Esophagus (tissue), 2 donors: Measurements from ENCODE around the gene MAP3K15. TPM values are rescaled to one million over a fixed set of nuclear protein-coding genes. Genes with fewer than 3 reads are reported as not detected.

ENCODE experiments used
- H3K27ac ChIP-seq, 2 donors: one replicate each; pipeline ENCODE4 v1.5.1; 2013; ENCODE audit warnings: low read depth in 2 of 2, mild to moderate bottlenecking in 2 of 2, inconsistent platforms in 1 of 2, low read length in 1 of 2, moderate library complexity in 1 of 2
- H3K27me3 ChIP-seq, 2 donors: one replicate each; pipeline ENCODE4 v1.6.1; 2013; ENCODE audit warnings: low read length in 2 of 2, control low read depth in 1 of 2, mild to moderate bottlenecking in 1 of 2; ENCODE audit not compliant: insufficient read depth in 2 of 2, control insufficient read depth in 1 of 2
- H3K36me3 ChIP-seq, 2 donors: one replicate each; pipeline ENCODE4 v1.6.1; 2013; ENCODE audit warnings: low read length in 1 of 2; ENCODE audit not compliant: control insufficient read depth in 2 of 2, insufficient read depth in 2 of 2
- H3K4me1 ChIP-seq, 2 donors: one replicate each; pipeline ENCODE4 v1.6.1; 2013; ENCODE audit warnings: low read length in 1 of 2; ENCODE audit not compliant: control insufficient read depth in 2 of 2, insufficient read depth in 2 of 2
- H3K4me3 ChIP-seq, 2 donors: one replicate each; pipeline ENCODE4 v1.5.1; 2013; ENCODE audit warnings: low read length in 2 of 2, mild to moderate bottlenecking in 2 of 2, low read depth in 1 of 2, moderate library complexity in 1 of 2
- H3K9me3 ChIP-seq, 2 donors: one replicate each; pipeline ENCODE4 v1.6.1; 2013; ENCODE audit warnings: mild to moderate bottlenecking in 2 of 2, low read depth in 1 of 2, low read length in 1 of 2, moderate library complexity in 1 of 2; ENCODE audit not compliant: control insufficient read depth in 2 of 2, insufficient read depth in 1 of 2
- WGBS, 2 donors: extraction: QIAGEN DNeasy Blood & Tissue Kit; methylation state at CpG; one replicate each; pipeline ENCODE4 v1.1.7; 2013; 5-methylcytosine and 5-hydroxymethylcytosine counted together
- polyA plus RNA-seq, 2 donors: library from polyadenylated mRNA; stranded (reverse); fragments of 200-250 nt; gene quantifications; one replicate each; pipeline ENCODE4 v1.2.3, GENCODE V29; 2013
- donor health status: healthy with polysubstance abuse.
- donor health status: Bipolar disorder and iron deficiency.

MAP3K15 gene
- polyA plus RNA-seq, 2 donors = 0.04 to 0.06 TPM

DNA sequence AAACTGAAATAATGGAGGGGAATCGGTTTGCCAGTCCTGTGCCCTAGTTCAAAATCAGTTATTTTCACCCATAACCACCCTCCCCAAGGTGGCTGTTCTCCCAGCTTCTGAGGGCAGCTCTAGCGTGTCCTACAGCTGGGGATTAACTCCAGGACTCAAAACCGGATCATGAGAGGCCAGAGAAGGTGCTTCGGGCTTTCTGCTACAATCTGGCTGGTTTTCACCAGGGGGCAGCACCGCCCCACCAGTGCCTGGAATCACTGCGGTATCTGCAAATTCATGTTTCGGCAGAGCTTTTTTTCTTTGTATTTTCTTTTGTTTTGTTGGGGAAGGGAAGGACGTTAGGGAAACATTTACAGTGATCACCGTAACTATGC lies 143.2 kb downstream of the MAP3K15 start:
- H3K27me3 ChIP-seq = no peaks in the 10 kb centered on the region
- WGBS, 2 donors = 1 to 18% methylated on average over 9 of the region's 9 CpGs
- peak overlapping the region; percentile 1 to 34 for H3K4me3 ChIP-seq
- no peaks in the 10 kb centered on the region for H3K9me3 ChIP-seq
- H3K27ac ChIP-seq = no peak overlapping the region
- no peaks in the 10 kb centered on the region for H3K36me3 ChIP-seq
- no peaks in the 10 kb centered on the region for H3K4me1 ChIP-seq

- Histone ChIP-seq H3K36me3 (no peaks in the 10 kb centered on the region), H3K27ac (no peak overlapping the region), H3K9me3 (no peaks in the 10 kb centered on the region), H3K27me3 (no peaks in the 10 kb centered on the region), H3K4me1 (no peaks in the 10 kb centered on the region), H3K4me3 (no peak overlapping the region)
- WGBS, 2 donors = 81 to 92% methylated on average over 5 of the region's 5 CpGs
Observed at GRCh38 chrX:19370061-19370460, 145.2 kb downstream of the MAP3K15 start.

DNA sequence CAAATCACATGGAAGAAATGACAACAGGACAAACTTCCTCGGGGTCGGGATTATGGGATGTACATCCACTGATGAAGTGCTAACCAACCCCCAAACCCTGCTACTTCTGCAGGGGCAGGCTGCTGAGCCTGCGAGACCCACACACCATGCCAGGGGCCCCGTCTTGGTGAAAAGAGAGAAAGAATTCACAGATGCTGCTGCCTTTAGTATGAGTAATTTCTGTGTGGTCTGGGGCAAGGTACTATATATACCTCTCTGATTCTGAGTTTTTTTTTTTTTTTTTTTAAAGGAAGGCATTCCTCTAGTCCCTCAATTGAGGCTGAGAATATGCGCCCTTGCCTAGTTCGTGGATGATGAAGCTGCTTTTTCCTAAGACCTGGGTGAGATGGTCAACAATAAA lies 146.7 kb downstream of the MAP3K15 start:
- 89 to 96% methylated on average over 6 of the region's 6 CpGs for WGBS, 2 donors
- no peaks in the 10 kb centered on the region for H3K27me3 ChIP-seq
- no peaks in the 10 kb centered on the region for H3K36me3 ChIP-seq
- no peaks in the 10 kb centered on the region for H3K4me1 ChIP-seq
- H3K9me3 ChIP-seq = no peaks in the 10 kb centered on the region
- H3K27ac ChIP-seq = no peak overlapping the region
- no peak overlapping the region for H3K4me3 ChIP-seq

DNA sequence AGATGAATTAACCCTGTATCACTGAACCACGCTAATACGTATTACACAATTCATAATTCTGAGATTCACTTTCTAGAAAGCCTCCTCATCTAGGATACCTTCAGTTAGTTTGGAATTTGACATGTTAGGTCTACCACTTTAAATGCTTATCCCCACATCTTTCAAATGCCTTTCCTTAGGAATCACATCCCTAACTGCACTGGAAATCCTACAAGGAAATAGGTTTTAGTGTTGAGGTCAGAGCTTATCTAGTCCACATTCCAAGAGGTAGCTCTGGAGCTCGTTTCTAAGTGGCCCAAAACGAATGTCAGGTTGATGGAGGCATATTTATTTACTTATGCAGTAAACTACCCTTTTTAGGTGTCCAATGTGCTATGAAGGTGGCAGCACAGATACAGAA lies 153.6 kb downstream of the MAP3K15 start:
- WGBS, 2 donors = 62 to 72% methylated on average over 4 of the region's 4 CpGs
- Histone ChIP-seq H3K9me3 (no peaks in the 10 kb centered on the region), H3K27me3 (no peaks in the 10 kb centered on the region), H3K4me3 (no peak overlapping the region), H3K36me3 (peaks cover 6 to 14% of the 10 kb centered on the region in 2 donors), H3K4me1 (no peaks in the 10 kb centered on the region), H3K27ac (no peak overlapping the region)

GRCh38 chrX:19360903-19361302 lies 154.4 kb downstream of the MAP3K15 start:
- Histone ChIP-seq H3K27ac (no peak overlapping the region), H3K4me3 (no peak overlapping the region), H3K4me1 (no peaks in the 10 kb centered on the region), H3K36me3 (peaks cover 6 to 15% of the 10 kb centered on the region in 2 donors), H3K9me3 (no peaks in the 10 kb centered on the region), H3K27me3 (no peaks in the 10 kb centered on the region)
- 80 to 82% methylated on average over 6 of the region's 6 CpGs for WGBS, 2 donors

DNA sequence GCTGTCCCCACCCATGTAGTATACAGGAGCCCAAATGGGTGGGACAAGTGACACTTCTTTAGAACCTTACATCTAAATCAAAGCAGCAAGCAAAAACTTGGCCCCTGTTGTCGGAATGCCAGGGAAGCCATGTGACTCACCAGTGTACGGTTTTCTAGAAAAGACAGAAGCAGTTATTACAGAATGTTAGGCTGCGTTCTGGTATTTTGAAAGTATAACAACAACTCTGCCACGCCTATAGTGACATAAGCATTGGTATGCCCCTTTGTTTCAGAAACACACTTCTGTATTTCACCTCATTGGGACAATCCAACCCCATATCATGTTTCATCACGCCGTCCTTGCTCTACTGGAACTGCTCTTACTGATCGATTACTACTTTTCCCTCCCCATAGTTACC lies 156.8 kb downstream of the MAP3K15 start:
- Histone ChIP-seq H3K27me3 (no peaks in the 10 kb centered on the region), H3K4me1 (no peaks in the 10 kb centered on the region), H3K27ac (no peak overlapping the region), H3K4me3 (no peak overlapping the region), H3K9me3 (no peaks in the 10 kb centered on the region), H3K36me3 (peaks cover 6 to 24% of the 10 kb centered on the region in 2 donors)
- WGBS, 2 donors = 80 to 81% methylated on average over 7 of the region's 7 CpGs

- no peak overlapping the region for H3K27ac ChIP-seq
- H3K4me3 ChIP-seq = no peak overlapping the region
- H3K4me1 ChIP-seq = no peaks in the 10 kb centered on the region
- H3K9me3 ChIP-seq = no peaks in the 10 kb centered on the region
- 94 to 96% methylated on average over 6 of the region's 6 CpGs for WGBS, 2 donors
- no peaks in the 10 kb centered on the region for H3K27me3 ChIP-seq
- H3K36me3 ChIP-seq = peaks cover 0 to 19% of the 10 kb centered on the region in 2 donors
Observed at GRCh38 chrX:19354625-19355024, 160.7 kb downstream of the MAP3K15 start.

DNA sequence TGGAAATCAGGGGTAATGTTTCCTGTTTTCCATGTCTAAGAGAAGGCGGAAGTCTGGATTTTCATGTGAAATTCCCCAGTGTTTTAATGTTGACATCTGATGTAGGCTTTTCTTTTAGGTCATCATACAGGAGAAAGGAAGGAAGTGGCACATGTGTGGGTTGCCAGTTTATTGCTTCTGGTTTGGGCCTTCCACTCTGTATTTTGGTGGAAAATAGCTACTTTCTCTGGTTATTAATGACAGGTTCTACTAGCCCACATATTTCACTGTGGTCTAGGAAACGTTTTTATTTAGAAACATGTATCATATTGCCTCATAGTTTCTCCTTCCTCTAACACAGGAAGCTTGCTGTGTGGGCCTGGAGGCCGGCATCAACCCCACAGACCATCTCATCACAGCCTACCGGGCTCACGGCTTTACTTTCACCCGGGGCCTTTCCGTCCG lies 164.3 kb downstream of the MAP3K15 start:
- Histone ChIP-seq H3K9me3 (no peaks in the 10 kb centered on the region), H3K36me3 (peaks cover 0 to 12% of the 10 kb centered on the region in 2 donors), H3K27me3 (no peaks in the 10 kb centered on the region), H3K4me1 (no peaks in the 10 kb centered on the region), H3K4me3 (no peak overlapping the region), H3K27ac (no peak overlapping the region)
- WGBS, 2 donors = 78 to 79% methylated on average over 8 of the region's 8 CpGs

- Histone ChIP-seq H3K4me3 (no peak overlapping the region), H3K27me3 (no peaks in the 10 kb centered on the region), H3K36me3 (peaks cover 0 to 3% of the 10 kb centered on the region in 2 donors), H3K27ac (no peak overlapping the region), H3K4me1 (peaks cover 0 to 4% of the 10 kb centered on the region in 2 donors), H3K9me3 (no peaks in the 10 kb centered on the region)
- 79 to 92% methylated on average over 2 of the region's 2 CpGs for WGBS, 2 donors
Observed at GRCh38 chrX:19349264-19349663, 166.0 kb downstream of the MAP3K15 start.

DNA sequence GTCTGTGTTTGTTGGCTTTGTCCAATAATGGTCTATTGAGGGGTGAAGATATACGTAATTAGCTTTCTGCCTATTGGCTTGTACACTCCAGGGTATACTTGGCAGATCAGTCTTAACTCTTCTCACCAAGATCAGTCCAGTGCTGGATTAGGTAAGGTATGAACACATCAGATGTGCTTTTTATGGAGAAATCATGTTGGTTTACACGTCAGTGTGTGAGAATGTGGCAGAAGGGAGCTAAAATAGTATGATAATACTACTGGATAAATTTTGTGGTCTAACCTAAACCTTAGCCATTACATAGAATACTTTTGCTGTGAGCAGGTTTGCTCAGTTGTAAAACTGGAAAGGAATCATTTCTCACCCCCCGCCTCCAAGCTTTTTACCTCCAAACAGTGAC lies 167.4 kb downstream of the MAP3K15 start:
- Histone ChIP-seq H3K27ac (no peak overlapping the region), H3K4me1 (peaks cover 0 to 4% of the 10 kb centered on the region in 2 donors), H3K4me3 (no peak overlapping the region), H3K9me3 (peaks cover 0 to 5% of the 10 kb centered on the region in 2 donors), H3K27me3 (no peaks in the 10 kb centered on the region), H3K36me3 (peaks cover 0 to 3% of the 10 kb centered on the region in 2 donors)
- WGBS, 2 donors = 72 to 84% methylated on average over 3 of the region's 3 CpGs
